ENCODE results near the gene ALDH1A1. TPM values are rescaled to one million over a fixed set of nuclear protein-coding genes. Genes with fewer than 3 reads are reported as not detected.

The ALDH1A1 gene
- total RNA-seq, 1 experiment from 2014 or later: 936 TPM

DNA sequence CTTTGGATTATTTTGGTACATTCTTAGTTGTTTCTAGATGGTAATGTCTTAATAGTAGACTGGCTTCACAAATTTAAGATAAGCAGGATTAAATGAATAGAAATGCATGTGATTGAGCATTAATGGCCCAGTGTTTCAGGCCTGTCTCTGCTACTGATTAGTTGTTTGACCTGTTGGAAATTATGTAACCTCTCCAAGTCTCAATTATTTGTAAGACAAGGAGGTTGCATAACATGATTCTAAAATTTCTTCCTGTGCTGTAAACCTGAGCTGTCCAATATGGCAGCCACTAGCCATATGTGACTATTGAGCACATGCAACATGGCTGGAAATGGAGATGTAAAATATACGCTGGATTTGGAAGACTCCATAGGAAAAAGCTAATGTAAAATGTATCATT lies 97.5 kb downstream of the ALDH1A1 start:
- DNase-seq (ENCODE audit: low read depth): no peak
- in situ Hi-C loops (cut with HindIII; ENCODE audit: low pct_unique_long_range_greater_than_20kb, low sequenced_read_pairs): loop anchor here (25.0 kb wide), 1 partner anchor 107 kb away; the partner anchor contains the start of gene ALDH1A1

Other genes with a start within 250 kb of the ALDH1A1 start
- gene ANXA1, start 198.8 kb upstream of the ALDH1A1 start, total RNA-seq (2014; rRNA removed; shearing (Covaris generic); ENCODE audit: low replicate concordance): 715 and 779 TPM in 2 replicates

Data from Caki2 (cell line).